SW480 (cell line): ENCODE data around the gene NUDT5.
"Not testable (repeated sequence)": the region's sequence is repeated elsewhere in the genome, so short reads cannot be mapped to it uniquely, and the experiment has no call there.

Experiments
- DNase-seq: peaks from one replicate; pipeline ENCODE4 v3.0.0-alpha.2; 2016; ENCODE audit warnings: low spot score

NUDT5 gene

GRCh38 chr10:12205082-12205481 lies 9.4 kb upstream of the NUDT5 start:
- DNase-seq: no peak

- no peak for DNase-seq
Observed at GRCh38 chr10:12202226-12202625, 6.5 kb upstream of the NUDT5 start.

GRCh38 chr10:12201543-12201942 lies 5.9 kb upstream of the NUDT5 start:
- DNase-seq: no peak

- DNase-seq: no peak
Observed at GRCh38 chr10:12200850-12201249, 5.2 kb upstream of the NUDT5 start.

- no peak for DNase-seq
Observed at GRCh38 chr10:12198156-12198555, 2.5 kb upstream of the NUDT5 start.

- DNase-seq: peak; percentile 18
Observed at GRCh38 chr10:12196531-12197211, 980 bp upstream of the NUDT5 start.

GRCh38 chr10:12195281-12195602 lies 449 bp downstream of the NUDT5 start:
- DNase-seq: peak; percentile 9

- DNase-seq: no peak
Observed at GRCh38 chr10:12194752-12195271, 879 bp downstream of the NUDT5 start.

- DNase-seq: no peak
Observed at GRCh38 chr10:12193193-12193592, 2.5 kb downstream of the NUDT5 start.

- DNase-seq: no peak
Observed at GRCh38 chr10:12191715-12192114, 4.0 kb downstream of the NUDT5 start.

GRCh38 chr10:12189426-12189825 lies 6.3 kb downstream of the NUDT5 start:
- DNase-seq: no peak

GRCh38 chr10:12188656-12189055 lies 7.0 kb downstream of the NUDT5 start:
- no peak for DNase-seq

- DNase-seq: no peak
Observed at GRCh38 chr10:12187321-12187905, 8.3 kb downstream of the NUDT5 start.

- DNase-seq: no peak
Observed at GRCh38 chr10:12186323-12186722, 9.4 kb downstream of the NUDT5 start.

GRCh38 chr10:12184165-12184564 lies 11.5 kb downstream of the NUDT5 start:
- no peak for DNase-seq

GRCh38 chr10:12181065-12181775 lies 14.5 kb downstream of the NUDT5 start:
- DNase-seq: no peak

GRCh38 chr10:12180221-12180974 lies 15.3 kb downstream of the NUDT5 start:
- DNase-seq: no peak

- no peak for DNase-seq
Observed at GRCh38 chr10:12179606-12180170, 16.0 kb downstream of the NUDT5 start.

- no peak for DNase-seq
Observed at GRCh38 chr10:12177642-12178041, 18.0 kb downstream of the NUDT5 start.

GRCh38 chr10:12171512-12171911 lies 24.2 kb downstream of the NUDT5 start:
- not testable (repeated sequence) for DNase-seq

GRCh38 chr10:12165999-12166775 lies 29.5 kb downstream of the NUDT5 start:
- no peak for DNase-seq
